HepG2 (cell line): ENCODE data around the gene TMBIM1. TPM values are rescaled to one million over a fixed set of nuclear protein-coding genes. Genes with fewer than 3 reads are reported as not detected.

Experiments used
- ASH2L ChIP-seq: fragments of 300-600, 200-600 bp; sonication (generic); IDR thresholded peaks from 2 replicates; pipeline ENCODE4 v1.7.0; 2017; ENCODE audit warnings: low read depth, mild to moderate bottlenecking, moderate library complexity, mixed read lengths, low read length; ENCODE audit not compliant: insufficient read length
- FOXA3 ChIP-seq: IDR thresholded peaks from 2 replicates; pipeline ENCODE4 v1.6.1; 2016; ENCODE audit warnings: missing genetic modification reagents, missing compliant biosample characterization
- GATAD1 ChIP-seq: IDR thresholded peaks from 2 replicates; pipeline ENCODE4 v1.6.1; 2016; ENCODE audit warnings: missing genetic modification reagents, missing compliant biosample characterization
- HCFC1 ChIP-seq: fragments of 150-350 bp; IDR thresholded peaks from 2 replicates; pipeline ENCODE4 v1.6.1; 2014; ENCODE audit warnings: low read depth, low read length
- MIXL1 ChIP-seq: IDR thresholded peaks from 2 replicates; pipeline ENCODE4 v1.6.1; 2016
- MTA3 ChIP-seq: sonication (generic); formaldehyde crosslinking; IDR thresholded peaks from 2 replicates; pipeline ENCODE4 v1.4.0; 2020; ENCODE audit warnings: missing genetic modification reagents
- NR2F1 ChIP-seq, 2 experiments: fragments of 450-650 bp in 1 of 2; formaldehyde crosslinking in 1 of 2; IDR thresholded peaks; 2 replicates each; pipeline versions ENCODE4 v1.5.0 to v1.6.1; 2016 to 2020; ENCODE audit warnings: mild to moderate bottlenecking in 1 of 2, missing compliant biosample characterization in 1 of 2, missing genetic modification reagents in 1 of 2, moderate library complexity in 1 of 2
- RXRB ChIP-seq: IDR thresholded peaks from 2 replicates; pipeline ENCODE4 v1.6.1; 2016; ENCODE audit warnings: borderline replicate concordance, missing genetic modification reagents, missing compliant biosample characterization
- TFAP4 ChIP-seq: sonication (generic); IDR thresholded peaks from 2 replicates; pipeline ENCODE4 v1.6.1; 2016; ENCODE audit warnings: low read depth, borderline replicate concordance
- TFDP1 ChIP-seq: IDR thresholded peaks from 2 replicates; pipeline ENCODE4 v1.6.1; 2016; ENCODE audit warnings: missing compliant biosample characterization, missing genetic modification reagents, borderline replicate concordance
- TFDP2 ChIP-seq: sonication (generic); formaldehyde crosslinking; IDR thresholded peaks from 2 replicates; pipeline ENCODE4 v1.4.0; 2020; ENCODE audit warnings: missing genetic modification reagents
- ZNF530 ChIP-seq: sonication (generic); formaldehyde crosslinking; IDR thresholded peaks from 2 replicates; pipeline ENCODE4 v1.5.0; 2020; ENCODE audit warnings: low read depth, mild to moderate bottlenecking, missing genetic modification reagents
- polyA plus RNA-seq, 8 experiments: library from polyadenylated mRNA; depleted of rRNA in 3 of 8; stranded (reverse) in 7 of 8; unstranded in 1 of 8; fragments of >200 nt; fragmentation: Illumina TruSeq in 4 of 8; extraction: Trizol in 4 of 8; gene quantifications; 2 replicates each; pipeline versions ENCODE4 v1.2.1 to v1.2.3, GENCODE V29; 2011 to 2016; ENCODE audit warnings: low read depth in 4 of 8, missing spikeins in 1 of 8, mixed read lengths in 1 of 8; ENCODE audit not compliant: insufficient read depth in 1 of 8
- total RNA-seq, 5 experiments: library from RNA; depleted of rRNA; stranded (reverse); fragments of >200 nt; fragmentation: Illumina TruSeq; extraction: Trizol; gene quantifications; 2 replicates each; pipeline ENCODE4 v1.2.3, GENCODE V29; 2016; ENCODE audit warnings: low read depth in 1 of 5
- TF ChIP-seq, protein P1 (sequence below): sonication (generic); formaldehyde crosslinking; IDR thresholded peaks from 2 replicates; pipeline ENCODE4 v1.5.1; 2020; ENCODE audit warnings: mild to moderate bottlenecking, missing genetic modification reagents, moderate library complexity
- TF ChIP-seq, protein P2 (sequence below): IDR thresholded peaks from 2 replicates; pipeline ENCODE4 v1.6.1; 2012; ENCODE audit warnings: inconsistent platforms
- TF ChIP-seq, protein P3 (sequence below): sonication (generic); formaldehyde crosslinking; IDR thresholded peaks from 2 replicates; pipeline ENCODE4 v1.9.0; 2021; ENCODE audit warnings: mild to moderate bottlenecking, missing genetic modification reagents

The TMBIM1 gene
- total and polyA plus RNA-seq, 2 of the 13 experiments (the other 11 are each of a cell fraction or from before 2014, with no cell fraction given) = 127 to 139 TPM

GRCh38 chr2:218310853-218311540 is 18.7 kb upstream of the TMBIM1 start (continued):
- no peak for TF ChIP-seq TFDP2 (CRISPR knock-in tag)
- TF ChIP-seq NR2F1 (CRISPR knock-in tag; IDR thresholded peaks at IDR 0.05) = no peak
- peak; percentile 56; the same call in 1 of the 2 replicates for TF ChIP-seq TFAP4
- peak; percentile 58 for TF ChIP-seq RXRB (CRISPR knock-in tag)
- no peak for TF ChIP-seq HCFC1
- no peak for TF ChIP-seq GATAD1 (CRISPR knock-in tag)
- TF ChIP-seq, protein P1, sequence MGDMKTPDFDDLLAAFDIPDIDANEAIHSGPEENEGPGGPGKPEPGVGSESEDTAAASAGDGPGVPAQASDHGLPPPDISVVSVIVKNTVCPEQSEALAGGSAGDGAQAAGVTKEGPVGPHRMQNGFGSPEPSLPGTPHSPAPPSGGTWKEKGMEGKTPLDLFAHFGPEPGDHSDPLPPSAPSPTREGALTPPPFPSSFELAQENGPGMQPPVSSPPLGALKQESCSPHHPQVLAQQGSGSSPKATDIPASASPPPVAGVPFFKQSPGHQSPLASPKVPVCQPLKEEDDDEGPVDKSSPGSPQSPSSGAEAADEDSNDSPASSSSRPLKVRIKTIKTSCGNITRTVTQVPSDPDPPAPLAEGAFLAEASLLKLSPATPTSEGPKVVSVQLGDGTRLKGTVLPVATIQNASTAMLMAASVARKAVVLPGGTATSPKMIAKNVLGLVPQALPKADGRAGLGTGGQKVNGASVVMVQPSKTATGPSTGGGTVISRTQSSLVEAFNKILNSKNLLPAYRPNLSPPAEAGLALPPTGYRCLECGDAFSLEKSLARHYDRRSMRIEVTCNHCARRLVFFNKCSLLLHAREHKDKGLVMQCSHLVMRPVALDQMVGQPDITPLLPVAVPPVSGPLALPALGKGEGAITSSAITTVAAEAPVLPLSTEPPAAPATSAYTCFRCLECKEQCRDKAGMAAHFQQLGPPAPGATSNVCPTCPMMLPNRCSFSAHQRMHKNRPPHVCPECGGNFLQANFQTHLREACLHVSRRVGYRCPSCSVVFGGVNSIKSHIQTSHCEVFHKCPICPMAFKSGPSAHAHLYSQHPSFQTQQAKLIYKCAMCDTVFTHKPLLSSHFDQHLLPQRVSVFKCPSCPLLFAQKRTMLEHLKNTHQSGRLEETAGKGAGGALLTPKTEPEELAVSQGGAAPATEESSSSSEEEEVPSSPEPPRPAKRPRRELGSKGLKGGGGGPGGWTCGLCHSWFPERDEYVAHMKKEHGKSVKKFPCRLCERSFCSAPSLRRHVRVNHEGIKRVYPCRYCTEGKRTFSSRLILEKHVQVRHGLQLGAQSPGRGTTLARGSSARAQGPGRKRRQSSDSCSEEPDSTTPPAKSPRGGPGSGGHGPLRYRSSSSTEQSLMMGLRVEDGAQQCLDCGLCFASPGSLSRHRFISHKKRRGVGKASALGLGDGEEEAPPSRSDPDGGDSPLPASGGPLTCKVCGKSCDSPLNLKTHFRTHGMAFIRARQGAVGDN (CRISPR knock-in tag) = 0 out of 2 replicates have a peak, but pooled peaks have one; percentile 5
- no peak for TF ChIP-seq MTA3 (CRISPR knock-in tag)
- no peak for TF ChIP-seq TFDP1
- TF ChIP-seq, protein P2, sequence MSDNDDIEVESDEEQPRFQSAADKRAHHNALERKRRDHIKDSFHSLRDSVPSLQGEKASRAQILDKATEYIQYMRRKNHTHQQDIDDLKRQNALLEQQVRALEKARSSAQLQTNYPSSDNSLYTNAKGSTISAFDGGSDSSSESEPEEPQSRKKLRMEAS = no peak
- TF ChIP-seq, protein P3, sequence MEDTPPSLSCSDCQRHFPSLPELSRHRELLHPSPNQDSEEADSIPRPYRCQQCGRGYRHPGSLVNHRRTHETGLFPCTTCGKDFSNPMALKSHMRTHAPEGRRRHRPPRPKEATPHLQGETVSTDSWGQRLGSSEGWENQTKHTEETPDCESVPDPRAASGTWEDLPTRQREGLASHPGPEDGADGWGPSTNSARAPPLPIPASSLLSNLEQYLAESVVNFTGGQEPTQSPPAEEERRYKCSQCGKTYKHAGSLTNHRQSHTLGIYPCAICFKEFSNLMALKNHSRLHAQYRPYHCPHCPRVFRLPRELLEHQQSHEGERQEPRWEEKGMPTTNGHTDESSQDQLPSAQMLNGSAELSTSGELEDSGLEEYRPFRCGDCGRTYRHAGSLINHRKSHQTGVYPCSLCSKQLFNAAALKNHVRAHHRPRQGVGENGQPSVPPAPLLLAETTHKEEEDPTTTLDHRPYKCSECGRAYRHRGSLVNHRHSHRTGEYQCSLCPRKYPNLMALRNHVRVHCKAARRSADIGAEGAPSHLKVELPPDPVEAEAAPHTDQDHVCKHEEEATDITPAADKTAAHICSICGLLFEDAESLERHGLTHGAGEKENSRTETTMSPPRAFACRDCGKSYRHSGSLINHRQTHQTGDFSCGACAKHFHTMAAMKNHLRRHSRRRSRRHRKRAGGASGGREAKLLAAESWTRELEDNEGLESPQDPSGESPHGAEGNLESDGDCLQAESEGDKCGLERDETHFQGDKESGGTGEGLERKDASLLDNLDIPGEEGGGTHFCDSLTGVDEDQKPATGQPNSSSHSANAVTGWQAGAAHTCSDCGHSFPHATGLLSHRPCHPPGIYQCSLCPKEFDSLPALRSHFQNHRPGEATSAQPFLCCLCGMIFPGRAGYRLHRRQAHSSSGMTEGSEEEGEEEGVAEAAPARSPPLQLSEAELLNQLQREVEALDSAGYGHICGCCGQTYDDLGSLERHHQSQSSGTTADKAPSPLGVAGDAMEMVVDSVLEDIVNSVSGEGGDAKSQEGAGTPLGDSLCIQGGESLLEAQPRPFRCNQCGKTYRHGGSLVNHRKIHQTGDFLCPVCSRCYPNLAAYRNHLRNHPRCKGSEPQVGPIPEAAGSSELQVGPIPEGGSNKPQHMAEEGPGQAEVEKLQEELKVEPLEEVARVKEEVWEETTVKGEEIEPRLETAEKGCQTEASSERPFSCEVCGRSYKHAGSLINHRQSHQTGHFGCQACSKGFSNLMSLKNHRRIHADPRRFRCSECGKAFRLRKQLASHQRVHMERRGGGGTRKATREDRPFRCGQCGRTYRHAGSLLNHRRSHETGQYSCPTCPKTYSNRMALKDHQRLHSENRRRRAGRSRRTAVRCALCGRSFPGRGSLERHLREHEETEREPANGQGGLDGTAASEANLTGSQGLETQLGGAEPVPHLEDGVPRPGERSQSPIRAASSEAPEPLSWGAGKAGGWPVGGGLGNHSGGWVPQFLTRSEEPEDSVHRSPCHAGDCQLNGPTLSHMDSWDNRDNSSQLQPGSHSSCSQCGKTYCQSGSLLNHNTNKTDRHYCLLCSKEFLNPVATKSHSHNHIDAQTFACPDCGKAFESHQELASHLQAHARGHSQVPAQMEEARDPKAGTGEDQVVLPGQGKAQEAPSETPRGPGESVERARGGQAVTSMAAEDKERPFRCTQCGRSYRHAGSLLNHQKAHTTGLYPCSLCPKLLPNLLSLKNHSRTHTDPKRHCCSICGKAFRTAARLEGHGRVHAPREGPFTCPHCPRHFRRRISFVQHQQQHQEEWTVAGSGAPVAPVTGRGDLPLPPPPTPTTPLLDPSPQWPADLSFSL = peak; percentile 84
- no peak for TF ChIP-seq MIXL1 (CRISPR knock-in tag)
- no peak for TF ChIP-seq ZNF530 (CRISPR knock-in tag)
- TF ChIP-seq FOXA3 (CRISPR knock-in tag) = 0 out of 2 replicates have a peak, but pooled peaks have one; percentile 36
- no peak for TF ChIP-seq ASH2L
